Measurements from ENCODE around the gene MFF.

DNA sequence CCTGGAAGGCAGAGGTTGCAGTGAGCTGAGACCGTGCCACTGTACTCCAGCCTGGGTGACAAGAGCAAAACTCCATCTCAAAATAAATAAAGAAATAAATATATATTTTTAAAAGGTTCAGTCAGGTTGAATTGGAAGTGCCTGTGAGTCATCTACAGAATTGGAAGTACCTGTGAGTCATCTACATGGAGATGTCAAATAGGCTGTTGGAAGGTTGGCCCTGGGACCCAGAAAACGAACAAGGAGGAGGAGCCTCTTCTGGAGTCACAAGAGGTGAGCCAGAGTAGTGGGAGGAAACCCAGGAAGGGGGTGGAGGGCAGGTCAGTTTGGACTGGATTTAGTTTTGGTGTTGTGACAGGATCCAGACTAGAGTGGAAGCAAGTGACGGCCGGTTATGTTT, 77.9 kb downstream of the MFF start:
- no peak for TF ChIP-seq POLR2A (IDR thresholded peaks at IDR 0.05)
- TF ChIP-seq, protein P1, sequence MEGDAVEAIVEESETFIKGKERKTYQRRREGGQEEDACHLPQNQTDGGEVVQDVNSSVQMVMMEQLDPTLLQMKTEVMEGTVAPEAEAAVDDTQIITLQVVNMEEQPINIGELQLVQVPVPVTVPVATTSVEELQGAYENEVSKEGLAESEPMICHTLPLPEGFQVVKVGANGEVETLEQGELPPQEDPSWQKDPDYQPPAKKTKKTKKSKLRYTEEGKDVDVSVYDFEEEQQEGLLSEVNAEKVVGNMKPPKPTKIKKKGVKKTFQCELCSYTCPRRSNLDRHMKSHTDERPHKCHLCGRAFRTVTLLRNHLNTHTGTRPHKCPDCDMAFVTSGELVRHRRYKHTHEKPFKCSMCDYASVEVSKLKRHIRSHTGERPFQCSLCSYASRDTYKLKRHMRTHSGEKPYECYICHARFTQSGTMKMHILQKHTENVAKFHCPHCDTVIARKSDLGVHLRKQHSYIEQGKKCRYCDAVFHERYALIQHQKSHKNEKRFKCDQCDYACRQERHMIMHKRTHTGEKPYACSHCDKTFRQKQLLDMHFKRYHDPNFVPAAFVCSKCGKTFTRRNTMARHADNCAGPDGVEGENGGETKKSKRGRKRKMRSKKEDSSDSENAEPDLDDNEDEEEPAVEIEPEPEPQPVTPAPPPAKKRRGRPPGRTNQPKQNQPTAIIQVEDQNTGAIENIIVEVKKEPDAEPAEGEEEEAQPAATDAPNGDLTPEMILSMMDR (IDR thresholded peaks at IDR 0.05 in 4 of 5, conservative IDR thresholded peaks at IDR 0.05 in 1 of 5) = no peak

Data from gastrocnemius medialis (tissue), 4 donors.